H9 (cell line): ENCODE measurements around the gene TCF7L2. TPM values are rescaled to one million over a fixed set of nuclear protein-coding genes. Genes with fewer than 3 reads are reported as not detected.

Experiments used
- DNase-seq: peaks from one replicate; pipeline ENCODE4 v3.0.0-alpha.2; 2017
- H2AFZ ChIP-seq: one replicate; pipeline ENCODE4 v1.6.1; 2013; ENCODE audit warnings: mild to moderate bottlenecking, low read length, control low read depth, moderate library complexity
- H2AK5ac ChIP-seq: 2 replicates; pipeline ENCODE4 v1.6.1; 2013; ENCODE audit warnings: low read length, control low read depth, mixed read lengths; ENCODE audit not compliant: insufficient read length
- H2BK120ac ChIP-seq: one replicate; pipeline ENCODE4 v1.6.1; 2013; ENCODE audit warnings: low read depth, mild to moderate bottlenecking, low read length, control low read depth, inconsistent platforms; ENCODE audit not compliant: poor library complexity, severe bottlenecking
- H2BK12ac ChIP-seq: 2 replicates; pipeline ENCODE4 v1.6.1; 2013; ENCODE audit warnings: low read length, control low read depth, mixed read lengths, low read depth; ENCODE audit not compliant: insufficient read length
- H2BK15ac ChIP-seq: 2 replicates; pipeline ENCODE4 v1.6.1; 2013; ENCODE audit warnings: low read depth, low read length, control low read depth
- H2BK20ac ChIP-seq: one replicate; pipeline ENCODE4 v1.6.1; 2013; ENCODE audit warnings: low read depth, mild to moderate bottlenecking, low read length, control low read depth, inconsistent platforms; ENCODE audit not compliant: poor library complexity, severe bottlenecking
- H2BK5ac ChIP-seq: 2 replicates; pipeline ENCODE4 v1.6.1; 2013; ENCODE audit warnings: low read length, control low read depth, mixed read lengths; ENCODE audit not compliant: insufficient read length
- H3K14ac ChIP-seq: 2 replicates; pipeline ENCODE4 v1.6.1; 2013; ENCODE audit warnings: low read length, control low read depth; ENCODE audit not compliant: insufficient read depth
- H3K18ac ChIP-seq: 2 replicates; pipeline ENCODE4 v1.6.1; 2013; ENCODE audit warnings: low read depth, mild to moderate bottlenecking, mixed read lengths, low read length, control low read depth; ENCODE audit not compliant: insufficient read length
- H3K23ac ChIP-seq: 2 replicates; pipeline ENCODE4 v1.6.1; 2013; ENCODE audit warnings: low read length, control low read depth, mixed read lengths, low read depth; ENCODE audit not compliant: insufficient read length
- H3K23me2 ChIP-seq: 2 replicates; pipeline ENCODE4 v1.6.1; 2013; ENCODE audit warnings: low read depth, mild to moderate bottlenecking, mixed read lengths, low read length, control low read depth; ENCODE audit not compliant: insufficient read length, poor library complexity, severe bottlenecking
- H3K27ac ChIP-seq: 2 replicates; pipeline ENCODE4 v1.5.1; 2013; ENCODE audit warnings: low read length, control low read depth, mixed read lengths, low read depth; ENCODE audit not compliant: insufficient read length
- H3K27me3 ChIP-seq: 2 replicates; pipeline ENCODE4 v1.6.1; 2013; ENCODE audit warnings: low read length, control low read depth, inconsistent platforms; ENCODE audit not compliant: insufficient read depth
- H3K4ac ChIP-seq: 2 replicates; pipeline ENCODE4 v1.6.1; 2013; ENCODE audit warnings: low read depth, mild to moderate bottlenecking, control low read depth, inconsistent platforms, low read length, moderate library complexity
- H3K4me1 ChIP-seq: 2 replicates; pipeline ENCODE4 v1.6.1; 2013; ENCODE audit warnings: low read length, control low read depth, inconsistent platforms; ENCODE audit not compliant: insufficient read depth
- H3K4me2 ChIP-seq: 2 replicates; pipeline ENCODE4 v1.6.1; 2013; ENCODE audit warnings: low read length, control low read depth, mixed read lengths; ENCODE audit not compliant: insufficient read length, insufficient read depth
- H3K56ac ChIP-seq: 2 replicates; pipeline ENCODE4 v1.6.1; 2013; ENCODE audit warnings: low read depth, mild to moderate bottlenecking, mixed read lengths, low read length, control low read depth; ENCODE audit not compliant: insufficient read length
- H3K79me1 ChIP-seq: 2 replicates; pipeline ENCODE4 v1.6.1; 2013; ENCODE audit warnings: low read depth, mild to moderate bottlenecking, moderate library complexity, low read length, control low read depth, inconsistent platforms; ENCODE audit not compliant: insufficient read depth, poor library complexity, severe bottlenecking
- H3K79me2 ChIP-seq: 2 replicates; pipeline ENCODE4 v1.6.1; 2013; ENCODE audit warnings: low read length, control low read depth, inconsistent platforms; ENCODE audit not compliant: insufficient read depth
- H3K9ac ChIP-seq: 2 replicates; pipeline ENCODE4 v1.6.1; 2013; ENCODE audit warnings: low read length, control low read depth, mixed read lengths; ENCODE audit not compliant: insufficient read length; ENCODE audit errors: extremely low read depth
- H3K9me3 ChIP-seq: one replicate; pipeline ENCODE4 v1.6.1; 2013; ENCODE audit warnings: low read depth, low read length, inconsistent platforms; ENCODE audit not compliant: control insufficient read depth
- H3T11ph ChIP-seq: one replicate; pipeline ENCODE4 v1.6.1; 2013; ENCODE audit warnings: mild to moderate bottlenecking, low read length, control low read depth, inconsistent platforms
- H4K20me1 ChIP-seq: one replicate; pipeline ENCODE4 v1.6.1; 2013; ENCODE audit not compliant: control insufficient read depth, insufficient read length, insufficient read depth
- H4K5ac ChIP-seq: 2 replicates; pipeline ENCODE4 v1.6.1; 2013; ENCODE audit warnings: low read depth, mild to moderate bottlenecking, mixed read lengths, low read length, control low read depth; ENCODE audit not compliant: insufficient read length
- H4K8ac ChIP-seq: replicated peaks from 2 replicates; pipeline ENCODE4 v1.6.1; 2013; ENCODE audit warnings: low read length, control low read depth, mixed read lengths, low read depth; ENCODE audit not compliant: insufficient read length
- H4K91ac ChIP-seq: 2 replicates; pipeline ENCODE4 v1.6.1; 2013; ENCODE audit warnings: low read depth, mild to moderate bottlenecking, moderate library complexity, mixed read lengths, low read length, control low read depth; ENCODE audit not compliant: insufficient read length
- H3K27ac Mint-ChIP-seq, 3 experiments: 2 replicates in 2 of 3; 3 replicates in 1 of 3; pipeline ENCODE4 v1.8.0; 2020 to 2021; ENCODE audit warnings: mixed read lengths in 3 of 3, mild to moderate bottlenecking in 1 of 3, moderate library complexity in 1 of 3
- H3K27me3 Mint-ChIP-seq: 2 replicates; pipeline ENCODE4 v1.8.0; 2021; ENCODE audit warnings: low read depth, mild to moderate bottlenecking, moderate library complexity, mixed read lengths
- H3K36me3 Mint-ChIP-seq, 3 experiments: 2 replicates in 2 of 3; 3 replicates in 1 of 3; pipeline ENCODE4 v1.8.0; 2020 to 2021; ENCODE audit warnings: low read depth in 3 of 3, mixed read lengths in 3 of 3; ENCODE audit not compliant: insufficient read depth in 1 of 3
- H3K4me1 Mint-ChIP-seq, 2 experiments: 2 replicates each; pipeline ENCODE4 v1.8.0; 2020; ENCODE audit warnings: mixed read lengths in 2 of 2
- H3K4me3 Mint-ChIP-seq, 2 experiments: 2 replicates in 1 of 2; 3 replicates in 1 of 2; pipeline ENCODE4 v1.8.0; 2020 to 2021; ENCODE audit warnings: mild to moderate bottlenecking in 2 of 2, mixed read lengths in 2 of 2, moderate library complexity in 1 of 2
- H3K9me3 Mint-ChIP-seq, 2 experiments: 2 replicates in 1 of 2; 3 replicates in 1 of 2; pipeline ENCODE4 v1.8.0; 2020; ENCODE audit warnings: mild to moderate bottlenecking in 2 of 2, mixed read lengths in 2 of 2, moderate library complexity in 1 of 2
- WGBS: extraction: QIAGEN DNeasy Blood & Tissue Kit; methylation state at CpG from one replicate; pipeline ENCODE4 v1.1.7; 2013; ENCODE audit warnings: missing lambda C conversion rate, low lambda C conversion rate, mixed read lengths; ENCODE audit not compliant: insufficient read length; ENCODE audit errors: extremely low coverage; 5-methylcytosine and 5-hydroxymethylcytosine counted together
- total RNA-seq: library from RNA; stranded (reverse); gene quantifications from 2 replicates; pipeline ENCODE4 v1.2.1, GENCODE V29; 2021
- TF ChIP-seq, protein P1 (sequence below): fragments of 200-600 bp; sonication (generic); conservative IDR thresholded peaks from 3 replicates; pipeline ENCODE4 v1.8.0; 2021; ENCODE audit warnings: antibody characterized with exemption, mild to moderate bottlenecking

Gene TCF7L2
- total RNA-seq, 1 experiment from 2014 or later: 71.1 TPM

DNA sequence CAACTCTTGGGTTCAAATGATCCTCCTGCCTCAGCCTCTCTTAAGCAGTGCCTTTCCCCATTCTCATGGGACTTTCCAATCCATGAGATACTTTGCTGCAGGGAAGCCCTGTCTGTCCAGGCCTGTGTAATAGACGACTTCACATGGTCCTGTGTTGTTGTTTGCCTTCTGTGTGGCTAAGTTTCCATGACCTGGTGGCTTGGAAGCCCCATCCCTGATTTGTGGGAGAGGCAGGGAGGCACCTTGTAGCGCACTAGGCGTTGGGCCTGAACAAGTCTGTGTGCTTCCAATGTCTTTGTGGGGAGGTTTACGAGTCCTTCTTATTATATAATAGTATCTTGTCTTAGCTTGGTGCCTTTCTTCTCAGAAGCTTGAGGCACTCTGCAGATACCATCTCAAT lies 49.1 kb downstream of the TCF7L2 start:
- Histone ChIP-seq H3K27ac (no peak overlapping the region), H2BK15ac (no peak overlapping the region), H3K4me2 (no peak overlapping the region), H3K18ac (no peak overlapping the region), H3K14ac (no peak overlapping the region), H3K79me2 (peaks cover 51% of the 10 kb centered on the region), H3K9me3 (no peaks in the 10 kb centered on the region), H3K56ac (no peak overlapping the region), H3K4ac (no peak overlapping the region), H3K23ac (no peak overlapping the region), H3K79me1 (peaks cover 19% of the 10 kb centered on the region), H3K9ac (no peak overlapping the region), H3K23me2 (no peaks in the 10 kb centered on the region), H2BK120ac (no peak overlapping the region), H2BK5ac (no peak overlapping the region), H4K5ac (no peak overlapping the region), H3K27me3 (no peaks in the 10 kb centered on the region), H3T11ph (no peak overlapping the region), H4K91ac (no peak overlapping the region), H4K8ac (no peak overlapping the region), H4K20me1 (no peaks in the 10 kb centered on the region), H2AK5ac (no peak overlapping the region), H3K4me1 (peaks cover 7% of the 10 kb centered on the region; the same call in 1 of the 2 replicates), H2BK20ac (no peak overlapping the region), H2BK12ac (no peak overlapping the region), H2AFZ (no peak overlapping the region)
- Mint-ChIP-seq H3K36me3 (peaks cover 13 to 49% (median 36%) of the 10 kb centered on the region in 3 experiments; a peak in 6 of 7 replicates), H3K4me1 (peaks cover 65 to 71% of the 10 kb centered on the region in 2 experiments), H3K27ac (peak overlapping the region; percentile 73 to 96 (median 84); a peak in 4 of 7 replicates), H3K4me3 (no peak overlapping the region), H3K27me3 (no peaks in the 10 kb centered on the region), H3K9me3 (no peaks in the 10 kb centered on the region)
- no CpG with 5 or more reads among the region's 4 CpGs for WGBS
- TF ChIP-seq, protein P1, sequence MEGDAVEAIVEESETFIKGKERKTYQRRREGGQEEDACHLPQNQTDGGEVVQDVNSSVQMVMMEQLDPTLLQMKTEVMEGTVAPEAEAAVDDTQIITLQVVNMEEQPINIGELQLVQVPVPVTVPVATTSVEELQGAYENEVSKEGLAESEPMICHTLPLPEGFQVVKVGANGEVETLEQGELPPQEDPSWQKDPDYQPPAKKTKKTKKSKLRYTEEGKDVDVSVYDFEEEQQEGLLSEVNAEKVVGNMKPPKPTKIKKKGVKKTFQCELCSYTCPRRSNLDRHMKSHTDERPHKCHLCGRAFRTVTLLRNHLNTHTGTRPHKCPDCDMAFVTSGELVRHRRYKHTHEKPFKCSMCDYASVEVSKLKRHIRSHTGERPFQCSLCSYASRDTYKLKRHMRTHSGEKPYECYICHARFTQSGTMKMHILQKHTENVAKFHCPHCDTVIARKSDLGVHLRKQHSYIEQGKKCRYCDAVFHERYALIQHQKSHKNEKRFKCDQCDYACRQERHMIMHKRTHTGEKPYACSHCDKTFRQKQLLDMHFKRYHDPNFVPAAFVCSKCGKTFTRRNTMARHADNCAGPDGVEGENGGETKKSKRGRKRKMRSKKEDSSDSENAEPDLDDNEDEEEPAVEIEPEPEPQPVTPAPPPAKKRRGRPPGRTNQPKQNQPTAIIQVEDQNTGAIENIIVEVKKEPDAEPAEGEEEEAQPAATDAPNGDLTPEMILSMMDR: no peak
- DNase-seq: no peak
